Astrocyte (in vitro differentiated cells and primary cell): ENCODE data around the gene ALDH3A1.

Experiments
- EZH2 ChIP-seq: IDR thresholded peaks from 2 replicates; pipeline ENCODE4 v1.6.1; 2012; ENCODE audit warnings: mild to moderate bottlenecking, low read length, inconsistent platforms; ENCODE audit not compliant: insufficient read depth
- TF ChIP-seq, protein P1 (sequence below): IDR thresholded peaks from 2 replicates; pipeline ENCODE4 v1.5.1; 2011; ENCODE audit warnings: low read depth, mild to moderate bottlenecking, inconsistent platforms, low read length, moderate library complexity; ENCODE audit not compliant: insufficient read depth

DNA sequence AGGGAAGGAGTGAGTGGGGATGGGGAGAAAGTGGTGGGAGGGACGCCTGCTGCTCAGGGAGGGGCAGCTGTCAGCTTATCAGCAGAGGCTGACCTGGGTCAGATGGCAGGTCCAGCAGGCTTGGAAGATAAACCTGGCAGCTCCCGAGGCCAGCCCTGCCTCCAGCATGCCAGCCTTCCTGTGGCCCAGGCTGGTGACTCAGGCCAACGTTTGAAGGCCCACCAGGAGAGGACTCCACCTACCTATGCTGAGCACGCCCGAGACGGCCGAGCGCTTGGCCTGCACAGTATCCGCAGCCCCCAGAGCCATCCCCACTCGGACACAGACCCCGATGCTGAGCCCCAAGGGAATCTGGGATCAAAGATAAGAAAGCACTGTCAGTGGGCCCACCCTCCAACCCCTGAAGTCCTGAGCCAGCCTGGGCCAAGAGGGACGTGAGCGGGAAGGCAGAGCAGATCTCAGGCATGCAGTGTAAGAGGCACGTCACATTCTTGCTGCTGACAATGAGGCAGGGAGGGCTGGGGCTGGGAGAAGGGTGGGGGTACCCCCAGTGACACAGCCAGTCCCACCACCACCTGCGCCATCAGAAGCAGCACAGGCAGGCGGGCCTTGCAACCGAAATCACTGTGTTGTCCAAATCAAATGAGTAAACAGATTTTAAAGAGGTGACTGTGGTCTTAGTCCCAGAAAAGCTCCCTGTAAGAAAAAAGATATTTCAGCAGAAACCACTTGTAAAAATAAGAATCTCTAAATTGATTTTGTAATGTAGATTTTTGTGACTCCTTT lies 44.1 kb downstream of the ALDH3A1 start:
- TF ChIP-seq, protein P1, sequence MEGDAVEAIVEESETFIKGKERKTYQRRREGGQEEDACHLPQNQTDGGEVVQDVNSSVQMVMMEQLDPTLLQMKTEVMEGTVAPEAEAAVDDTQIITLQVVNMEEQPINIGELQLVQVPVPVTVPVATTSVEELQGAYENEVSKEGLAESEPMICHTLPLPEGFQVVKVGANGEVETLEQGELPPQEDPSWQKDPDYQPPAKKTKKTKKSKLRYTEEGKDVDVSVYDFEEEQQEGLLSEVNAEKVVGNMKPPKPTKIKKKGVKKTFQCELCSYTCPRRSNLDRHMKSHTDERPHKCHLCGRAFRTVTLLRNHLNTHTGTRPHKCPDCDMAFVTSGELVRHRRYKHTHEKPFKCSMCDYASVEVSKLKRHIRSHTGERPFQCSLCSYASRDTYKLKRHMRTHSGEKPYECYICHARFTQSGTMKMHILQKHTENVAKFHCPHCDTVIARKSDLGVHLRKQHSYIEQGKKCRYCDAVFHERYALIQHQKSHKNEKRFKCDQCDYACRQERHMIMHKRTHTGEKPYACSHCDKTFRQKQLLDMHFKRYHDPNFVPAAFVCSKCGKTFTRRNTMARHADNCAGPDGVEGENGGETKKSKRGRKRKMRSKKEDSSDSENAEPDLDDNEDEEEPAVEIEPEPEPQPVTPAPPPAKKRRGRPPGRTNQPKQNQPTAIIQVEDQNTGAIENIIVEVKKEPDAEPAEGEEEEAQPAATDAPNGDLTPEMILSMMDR, result no peak
- TF ChIP-seq EZH2, result no peak
